Mesendoderm (in vitro differentiated cells): Measurements from ENCODE around the gene AGTR1.
"Not testable (repeated sequence)": the region's sequence is repeated elsewhere in the genome, so short reads cannot be mapped to it uniquely, and the experiment has no call there.

Experiments
- DNase-seq: peaks from one replicate; pipeline ENCODE4 v3.0.0; 2013
- H2AK5ac ChIP-seq: 2 replicates; pipeline ENCODE4 v1.6.1; 2013; ENCODE audit warnings: low read length, inconsistent platforms
- H2BK120ac ChIP-seq: 2 replicates; pipeline ENCODE4 v1.6.1; 2013; ENCODE audit warnings: low read depth, mild to moderate bottlenecking, low read length, moderate library complexity, mixed read lengths
- H2BK15ac ChIP-seq: replicated peaks from 2 replicates; pipeline ENCODE4 v1.6.1; 2013; ENCODE audit warnings: low read depth, mild to moderate bottlenecking, moderate library complexity
- H2BK5ac ChIP-seq: 2 replicates; pipeline ENCODE4 v1.6.1; 2013; ENCODE audit warnings: low read length, inconsistent platforms
- H3K18ac ChIP-seq: 2 replicates; pipeline ENCODE4 v1.6.1; 2013; ENCODE audit warnings: mild to moderate bottlenecking, low read length, mixed read lengths
- H3K23ac ChIP-seq: one replicate; pipeline ENCODE4 v1.6.1; 2013; ENCODE audit warnings: low read length
- H3K27ac ChIP-seq: 2 replicates; pipeline ENCODE4 v1.5.1; 2013; ENCODE audit warnings: low read depth, mild to moderate bottlenecking, inconsistent platforms, low read length, moderate library complexity
- H3K27me3 ChIP-seq: 2 replicates; pipeline ENCODE4 v1.6.1; 2013; ENCODE audit warnings: low read length, control low read depth, mild to moderate bottlenecking, inconsistent platforms; ENCODE audit not compliant: insufficient read depth, poor library complexity
- H3K36me3 ChIP-seq: 2 replicates; pipeline ENCODE4 v1.6.1; 2013; ENCODE audit warnings: low read length, inconsistent platforms; ENCODE audit not compliant: control insufficient read depth, insufficient read depth
- H3K4ac ChIP-seq: one replicate; pipeline ENCODE4 v1.6.1; 2013; ENCODE audit warnings: low read depth, mild to moderate bottlenecking, low read length, moderate library complexity
- H3K4me1 ChIP-seq: 2 replicates; pipeline ENCODE4 v1.6.1; 2013; ENCODE audit warnings: low read depth, low read length, inconsistent platforms; ENCODE audit not compliant: control insufficient read depth
- H3K4me2 ChIP-seq: 2 replicates; pipeline ENCODE4 v1.6.1; 2013; ENCODE audit warnings: low read length
- H3K4me3 ChIP-seq: 2 replicates; pipeline ENCODE4 v1.5.1; 2013; ENCODE audit warnings: mild to moderate bottlenecking, low read length
- H3K56ac ChIP-seq: one replicate; pipeline ENCODE4 v1.6.1; 2013; ENCODE audit warnings: low read length
- H3K79me1 ChIP-seq: 2 replicates; pipeline ENCODE4 v1.6.1; 2013; ENCODE audit warnings: low read length, inconsistent platforms
- H3K79me2 ChIP-seq: 2 replicates; pipeline ENCODE4 v1.6.1; 2013; ENCODE audit warnings: mild to moderate bottlenecking, low read length; ENCODE audit not compliant: control insufficient read depth, insufficient read depth
- H3K9ac ChIP-seq: 2 replicates; pipeline ENCODE4 v1.6.1; 2013; ENCODE audit warnings: low read length, inconsistent platforms
- H4K5ac ChIP-seq: one replicate; pipeline ENCODE4 v1.6.1; 2013; ENCODE audit warnings: low read length
- H4K8ac ChIP-seq: one replicate; pipeline ENCODE4 v1.6.1; 2013; ENCODE audit warnings: low read depth, mild to moderate bottlenecking, control low read depth, low read length, moderate library complexity
- WGBS: extraction: QIAGEN DNeasy Blood & Tissue Kit; methylation state at CpG from one replicate; pipeline ENCODE4 v1.1.7; 2013; ENCODE audit warnings: low lambda C conversion rate, missing lambda C conversion rate; ENCODE audit not compliant: insufficient coverage; ENCODE audit errors: extremely low coverage; 5-methylcytosine and 5-hydroxymethylcytosine counted together

Gene AGTR1

DNA sequence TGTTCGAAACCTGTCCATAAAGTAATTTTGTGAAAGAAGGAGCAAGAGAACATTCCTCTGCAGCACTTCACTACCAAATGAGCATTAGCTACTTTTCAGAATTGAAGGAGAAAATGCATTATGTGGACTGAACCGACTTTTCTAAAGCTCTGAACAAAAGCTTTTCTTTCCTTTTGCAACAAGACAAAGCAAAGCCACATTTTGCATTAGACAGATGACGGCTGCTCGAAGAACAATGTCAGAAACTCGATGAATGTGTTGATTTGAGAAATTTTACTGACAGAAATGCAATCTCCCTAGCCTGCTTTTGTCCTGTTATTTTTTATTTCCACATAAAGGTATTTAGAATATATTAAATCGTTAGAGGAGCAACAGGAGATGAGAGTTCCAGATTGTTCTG, 44.4 kb downstream of the AGTR1 start:
- Histone ChIP-seq H3K79me2 (no peaks in the 10 kb centered on the region), H3K4ac (no peak overlapping the region), H3K79me1 (no peaks in the 10 kb centered on the region), H3K4me3 (no peak overlapping the region), H2BK120ac (no peak overlapping the region), H3K27me3 (no peaks in the 10 kb centered on the region), H3K56ac (no peak overlapping the region), H2BK5ac (no peak overlapping the region), H3K27ac (no peak overlapping the region), H3K18ac (no peak overlapping the region), H3K9ac (no peak overlapping the region), H3K23ac (no peak overlapping the region), H3K4me1 (no peaks in the 10 kb centered on the region), H4K5ac (no peak overlapping the region), H2AK5ac (no peak overlapping the region), H3K36me3 (no peaks in the 10 kb centered on the region), H2BK15ac (no peak overlapping the region), H4K8ac (no peak overlapping the region), H3K4me2 (no peak overlapping the region)
- no peak for DNase-seq
- no CpG with 5 or more reads among the region's 6 CpGs for WGBS

DNA sequence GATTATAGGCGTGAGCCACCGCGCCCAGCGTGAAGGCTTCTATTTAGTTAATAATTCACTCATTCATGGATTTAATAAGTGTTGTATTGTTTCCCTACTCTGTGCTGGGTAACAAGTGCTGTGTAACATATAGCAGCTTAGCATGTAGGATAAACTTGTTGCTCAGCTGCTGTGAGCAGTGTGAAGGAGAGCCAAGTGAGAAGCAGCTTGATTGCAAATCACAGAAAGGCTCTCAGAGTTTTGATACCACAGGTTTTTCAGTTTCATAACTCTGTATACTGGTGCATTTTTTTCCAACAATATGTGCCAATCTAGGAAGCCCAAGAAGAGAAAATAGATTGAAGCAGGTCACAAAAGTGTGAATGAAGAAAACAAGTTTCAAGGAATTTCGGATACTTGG, 48.4 kb downstream of the AGTR1 start:
- no peak overlapping the region for H3K4me2 ChIP-seq
- no peak overlapping the region for H2BK5ac ChIP-seq
- H2BK120ac ChIP-seq: no peak overlapping the region
- H3K79me1 ChIP-seq: no peaks in the 10 kb centered on the region
- no peak overlapping the region for H3K18ac ChIP-seq
- no peak overlapping the region for H3K4me3 ChIP-seq
- no peak for DNase-seq
- H3K4ac ChIP-seq: no peak overlapping the region
- WGBS: no CpG with 5 or more reads among the region's 5 CpGs
- no peak overlapping the region for H3K27ac ChIP-seq
- H3K56ac ChIP-seq: no peak overlapping the region
- H4K8ac ChIP-seq: no peak overlapping the region
- no peaks in the 10 kb centered on the region for H3K79me2 ChIP-seq
- H3K23ac ChIP-seq: no peak overlapping the region
- H3K27me3 ChIP-seq: no peaks in the 10 kb centered on the region
- no peak overlapping the region for H3K9ac ChIP-seq
- H3K36me3 ChIP-seq: no peaks in the 10 kb centered on the region
- H3K4me1 ChIP-seq: no peaks in the 10 kb centered on the region
- no peak overlapping the region for H2BK15ac ChIP-seq
- H2AK5ac ChIP-seq: no peak overlapping the region
- no peak overlapping the region for H4K5ac ChIP-seq

DNA sequence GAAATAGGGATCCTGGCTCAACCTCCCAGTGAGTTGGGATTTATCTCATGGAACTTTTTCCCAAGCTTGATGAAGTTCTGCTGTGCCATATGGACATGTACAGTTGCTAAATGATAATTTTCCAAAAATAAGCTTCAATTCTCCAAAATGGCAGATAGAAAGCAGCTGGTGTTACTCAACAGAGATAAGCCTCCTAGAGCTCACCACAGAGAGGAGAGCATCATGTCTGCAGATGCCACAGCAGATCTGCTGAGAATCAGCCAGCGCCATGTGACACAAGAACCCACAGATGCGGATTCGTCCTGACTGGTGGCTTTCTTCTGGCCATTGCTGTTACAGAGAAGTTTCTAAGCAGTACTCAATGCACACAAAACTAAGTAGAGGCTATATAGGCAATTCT, 50.6 kb downstream of the AGTR1 start:
- Histone ChIP-seq H3K9ac (no peak overlapping the region), H3K79me1 (no peaks in the 10 kb centered on the region), H3K23ac (no peak overlapping the region), H3K27ac (no peak overlapping the region), H3K4me1 (no peaks in the 10 kb centered on the region), H3K4me3 (no peak overlapping the region), H2BK120ac (no peak overlapping the region), H2BK5ac (no peak overlapping the region), H3K56ac (no peak overlapping the region), H4K5ac (no peak overlapping the region), H2BK15ac (no peak overlapping the region), H3K4ac (no peak overlapping the region), H3K36me3 (no peaks in the 10 kb centered on the region), H2AK5ac (no peak overlapping the region), H3K18ac (no peak overlapping the region), H3K4me2 (no peak overlapping the region), H3K79me2 (no peaks in the 10 kb centered on the region), H4K8ac (no peak overlapping the region), H3K27me3 (no peaks in the 10 kb centered on the region)
- DNase-seq: peak; percentile 9
- no CpG with 5 or more reads among the region's 3 CpGs for WGBS

DNA sequence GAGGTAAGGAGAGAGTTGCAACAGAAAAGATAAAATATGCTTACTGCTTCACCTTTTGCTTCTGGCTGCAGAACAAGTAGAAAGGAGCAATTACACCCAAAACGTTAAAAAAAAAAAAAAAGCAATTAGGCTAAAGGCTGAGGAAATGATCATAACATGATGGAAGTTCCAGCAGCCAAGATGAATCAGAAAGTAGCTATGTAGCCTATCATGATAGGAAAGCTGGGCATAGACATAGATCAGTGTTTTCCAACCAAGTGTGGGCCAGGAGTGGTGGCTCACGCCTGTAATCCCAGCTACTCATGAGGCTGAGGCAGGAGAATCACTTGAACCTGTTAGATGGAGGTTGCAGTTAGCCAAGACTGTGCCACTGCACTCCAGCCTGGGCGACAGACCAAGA, 52.6 kb downstream of the AGTR1 start:
- no peak overlapping the region for H3K27ac ChIP-seq
- no peak for DNase-seq

DNA sequence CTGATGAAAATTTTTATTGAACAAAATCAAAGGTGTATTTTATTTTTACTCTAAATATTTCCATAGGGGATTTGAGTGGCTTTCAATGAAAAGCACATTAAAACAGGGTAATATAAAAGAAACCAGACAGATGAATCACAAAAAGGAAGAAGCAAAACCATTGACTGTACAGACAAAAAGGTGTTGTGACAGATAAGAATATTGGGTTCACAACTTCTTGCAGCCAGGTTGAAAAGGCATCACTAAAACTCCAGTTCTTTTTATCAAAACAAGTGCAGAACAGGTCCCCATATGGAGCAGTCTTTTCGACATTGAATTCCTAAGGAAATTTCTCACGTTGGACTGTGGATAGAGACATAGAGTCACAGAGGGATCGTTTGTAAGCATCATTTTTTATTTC, 53.8 kb downstream of the AGTR1 start:
- no peaks in the 10 kb centered on the region for H3K27me3 ChIP-seq
- no peaks in the 10 kb centered on the region for H3K4me1 ChIP-seq
- no peak overlapping the region for H3K9ac ChIP-seq
- no peak overlapping the region for H3K18ac ChIP-seq
- H3K79me2 ChIP-seq: no peaks in the 10 kb centered on the region
- no peak overlapping the region for H3K23ac ChIP-seq
- no peak overlapping the region for H3K56ac ChIP-seq
- no peak for DNase-seq
- H2AK5ac ChIP-seq: no peak overlapping the region
- H3K36me3 ChIP-seq: no peaks in the 10 kb centered on the region
- H2BK15ac ChIP-seq: no peak overlapping the region
- no peak overlapping the region for H3K4me2 ChIP-seq
- no peak overlapping the region for H3K27ac ChIP-seq
- no peak overlapping the region for H3K4me3 ChIP-seq
- no peak overlapping the region for H2BK120ac ChIP-seq
- H3K4ac ChIP-seq: no peak overlapping the region
- H3K79me1 ChIP-seq: no peaks in the 10 kb centered on the region
- no peak overlapping the region for H4K5ac ChIP-seq
- H2BK5ac ChIP-seq: no peak overlapping the region
- H4K8ac ChIP-seq: no peak overlapping the region
- WGBS: no CpG with 5 or more reads among the region's 3 CpGs

More for the DNA sequence above, 52.6 kb downstream of the AGTR1 start:
- no peak overlapping the region for H2BK15ac ChIP-seq
- no peak overlapping the region for H3K56ac ChIP-seq
- WGBS: no CpG with 5 or more reads among the region's 3 CpGs
- H2BK120ac ChIP-seq: no peak overlapping the region
- no peaks in the 10 kb centered on the region for H3K27me3 ChIP-seq
- H3K79me1 ChIP-seq: no peaks in the 10 kb centered on the region
- H3K18ac ChIP-seq: no peak overlapping the region
- no peak overlapping the region for H3K23ac ChIP-seq
- H3K36me3 ChIP-seq: no peaks in the 10 kb centered on the region
- H2AK5ac ChIP-seq: no peak overlapping the region
- no peak overlapping the region for H4K8ac ChIP-seq
- H2BK5ac ChIP-seq: no peak overlapping the region
- H3K4ac ChIP-seq: no peak overlapping the region
- H3K4me3 ChIP-seq: no peak overlapping the region
- no peaks in the 10 kb centered on the region for H3K79me2 ChIP-seq
- no peaks in the 10 kb centered on the region for H3K4me1 ChIP-seq
- H3K9ac ChIP-seq: no peak overlapping the region
- H3K4me2 ChIP-seq: no peak overlapping the region
- no peak overlapping the region for H4K5ac ChIP-seq

DNA sequence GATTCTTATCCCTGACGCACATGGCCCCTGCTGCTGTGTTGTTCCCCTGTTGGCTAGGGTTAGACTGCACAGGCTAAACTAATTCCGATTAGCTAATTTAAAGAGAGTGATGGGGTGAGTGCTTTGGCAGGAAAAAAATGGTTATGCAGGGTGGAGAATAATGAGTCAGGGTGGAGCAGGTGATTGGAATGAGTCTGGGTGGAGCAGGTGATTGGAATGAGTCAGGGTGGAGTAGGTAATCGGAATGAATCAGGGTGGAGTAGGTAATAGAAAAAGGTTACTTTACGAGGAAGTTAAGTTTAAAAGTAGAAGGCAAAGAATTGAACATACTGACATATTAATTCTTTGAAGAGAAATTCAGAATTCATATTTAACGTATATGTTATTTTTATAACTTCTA, 55.7 kb downstream of the AGTR1 start:
- H3K4me2 ChIP-seq, H3K18ac ChIP-seq, H3K4me1 ChIP-seq, H3K79me2 ChIP-seq, H3K4ac ChIP-seq, DNase-seq, H2BK120ac ChIP-seq, H3K36me3 ChIP-seq, H2AK5ac ChIP-seq, H2BK15ac ChIP-seq, H4K8ac ChIP-seq, H3K79me1 ChIP-seq, H2BK5ac ChIP-seq, H3K9ac ChIP-seq, H3K27ac ChIP-seq, H3K4me3 ChIP-seq, H3K27me3 ChIP-seq, H3K56ac ChIP-seq, H4K5ac ChIP-seq, H3K23ac ChIP-seq: not testable (repeated sequence)
- WGBS: no CpG with 5 or more reads among the region's 5 CpGs
